ENCODE results near the gene FGL2. TPM values are rescaled to one million over a fixed set of nuclear protein-coding genes. Genes with fewer than 3 reads are reported as not detected.
"Not testable (repeated sequence)": the region's sequence is repeated elsewhere in the genome, so short reads cannot be mapped to it uniquely, and the experiment has no call there.

Gene FGL2
- total RNA-seq, 4 donors from 2014 or later: 1.4 to 23.3 (median 9.2) TPM

GRCh38 chr7:77238703-77239136, 39.1 kb upstream of the FGL2 start:
- DNase-seq: no peak
- H3K4me1 ChIP-seq: no peaks in the 10 kb centered on the region
- H3K36me3 ChIP-seq: peaks cover 0 to 38% (median 0%) of the 10 kb centered on the region in 3 donors
- intact Hi-C loops (cut with DNase I): no loop called here
- 76 to 82% methylated on average over 2 of the region's 2 CpGs for WGBS, 2 donors
- no peaks in the 10 kb centered on the region for H3K9me3 ChIP-seq
- no peak overlapping the region for H3K4me3 ChIP-seq
- no peaks in the 10 kb centered on the region for H3K27me3 ChIP-seq
- no peak overlapping the region for H3K27ac ChIP-seq
- TF ChIP-seq CTCF (IDR thresholded peaks at IDR 0.05) (no peak), POLR2A (IDR thresholded peaks at IDR 0.05) (peak in 1 of 4 donors; percentile 7)

- Histone ChIP-seq H3K27ac (no peak overlapping the region), H3K4me3 (no peak overlapping the region), H3K4me1 (no peaks in the 10 kb centered on the region), H3K9me3 (no peaks in the 10 kb centered on the region), H3K36me3 (peaks cover 0 to 21% (median 0%) of the 10 kb centered on the region in 3 donors), H3K27me3 (no peaks in the 10 kb centered on the region)
- intact Hi-C loops (cut with DNase I): no loop called here
- no peak for DNase-seq
- TF ChIP-seq POLR2A (IDR thresholded peaks at IDR 0.05) (no peak), CTCF (IDR thresholded peaks at IDR 0.05) (no peak)
- 92 to 98% methylated on average over 2 of the region's 2 CpGs for WGBS, 2 donors
These were observed 35.7 kb upstream of the FGL2 start for GRCh38 chr7:77235276-77235675.

GRCh38 chr7:77232467-77232866, 32.8 kb upstream of the FGL2 start:
- no peaks in the 10 kb centered on the region for H3K9me3 ChIP-seq
- H3K36me3 ChIP-seq: peaks cover 0 to 9% (median 0%) of the 10 kb centered on the region in 3 donors
- no peak overlapping the region for H3K4me3 ChIP-seq
- H3K4me1 ChIP-seq: no peaks in the 10 kb centered on the region
- H3K27ac ChIP-seq: no peak overlapping the region
- WGBS, 2 donors: 86 to 100% methylated on average over 2 of the region's 2 CpGs
- TF ChIP-seq POLR2A (IDR thresholded peaks at IDR 0.05) (no peak), CTCF (IDR thresholded peaks at IDR 0.05) (no peak)
- intact Hi-C loops (cut with DNase I): no loop called here
- H3K27me3 ChIP-seq: no peaks in the 10 kb centered on the region
- no peak for DNase-seq

DNA sequence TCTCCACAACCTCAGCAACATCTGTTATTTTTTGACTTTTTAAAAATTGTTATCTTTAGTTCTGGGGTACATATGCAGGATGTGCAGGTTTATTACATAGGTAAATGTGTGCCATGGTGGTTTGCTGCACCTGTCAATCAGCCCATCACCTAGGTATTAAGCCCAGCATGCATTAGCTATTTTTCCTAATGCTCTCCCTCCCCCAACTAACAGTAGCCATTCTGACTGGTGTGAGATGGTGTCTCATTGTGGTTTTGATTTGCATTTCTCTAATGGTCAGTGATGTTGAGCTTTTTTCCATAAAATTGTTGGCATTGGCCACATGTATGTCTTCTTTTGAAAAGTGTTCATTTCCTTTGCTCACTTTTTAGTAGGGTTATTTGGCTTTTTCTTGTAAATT, 29.2 kb upstream of the FGL2 start:
- H3K4me1 ChIP-seq; H3K27ac ChIP-seq; H3K27me3 ChIP-seq; DNase-seq; H3K4me3 ChIP-seq; H3K36me3 ChIP-seq; intact Hi-C loops (cut with DNase I); H3K9me3 ChIP-seq: not testable (repeated sequence)

DNA sequence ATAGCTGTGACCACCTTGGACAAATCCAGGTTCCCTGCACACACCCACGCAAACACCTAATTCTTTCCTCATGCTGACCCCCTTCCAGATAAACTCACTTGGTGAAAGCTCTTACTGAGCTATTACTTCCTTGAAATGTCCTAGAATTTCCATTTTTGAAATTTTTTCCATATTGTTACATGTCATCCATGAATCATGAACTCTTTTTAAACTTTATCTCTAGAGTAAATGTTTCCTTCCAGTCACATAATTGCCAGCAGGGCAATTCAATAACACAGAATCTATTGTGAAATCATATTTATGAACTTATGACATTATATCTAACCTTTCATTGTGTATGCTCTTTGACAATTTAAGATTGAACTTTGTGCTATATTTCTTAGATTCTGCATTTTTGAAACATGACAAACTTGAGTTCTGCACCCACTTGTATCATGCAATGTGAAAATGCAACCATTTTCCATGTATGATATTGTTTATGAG, 26.8 kb upstream of the FGL2 start:
- H3K36me3 ChIP-seq: peaks cover 0 to under 1% (median 0%) of the 10 kb centered on the region in 3 donors
- no peaks in the 10 kb centered on the region for H3K27me3 ChIP-seq
- DNase-seq: no peak
- H3K27ac ChIP-seq: no peak overlapping the region
- no peaks in the 10 kb centered on the region for H3K9me3 ChIP-seq
- no peak for TF ChIP-seq POLR2A (IDR thresholded peaks at IDR 0.05)
- no peak for TF ChIP-seq CTCF (IDR thresholded peaks at IDR 0.05)
- intact Hi-C loops (cut with DNase I): no loop called here
- 88 to 100% methylated on average over 1 of the region's 1 CpG for WGBS, 2 donors
- H3K4me3 ChIP-seq: no peak overlapping the region
- H3K4me1 ChIP-seq: no peaks in the 10 kb centered on the region

- DNase-seq: no peak
- intact Hi-C loops (cut with DNase I): no loop called here
- Histone ChIP-seq H3K27ac (no peak overlapping the region), H3K27me3 (no peaks in the 10 kb centered on the region), H3K36me3 (peaks cover 0 to 8% (median 0%) of the 10 kb centered on the region in 3 donors), H3K4me1 (no peaks in the 10 kb centered on the region), H3K4me3 (no peak overlapping the region), H3K9me3 (no peaks in the 10 kb centered on the region)
- WGBS, 2 donors: 54 to 69% methylated on average over 2 of the region's 2 CpGs
- no peak for TF ChIP-seq CTCF (IDR thresholded peaks at IDR 0.05)
- TF ChIP-seq POLR2A (IDR thresholded peaks at IDR 0.05): no peak
These were observed 23.6 kb upstream of the FGL2 start for GRCh38 chr7:77223261-77223660.

Measured in esophagus squamous epithelium (tissue), 5 donors.